Stimulated activated CD4-positive, alpha-beta T cell treated with anti-CD3 and anti-CD28 coated beads, TNF-alpha, amount 100 ng/mL, for 24 hours (primary cell): ENCODE measurements around the gene SYT17.

Experiments
- DNase-seq, 3 experiments: peaks; one replicate each; pipeline ENCODE4 v3.0.0-alpha.2; 2020; ENCODE audit warnings: low read depth in 3 of 3

SYT17 gene

DNA sequence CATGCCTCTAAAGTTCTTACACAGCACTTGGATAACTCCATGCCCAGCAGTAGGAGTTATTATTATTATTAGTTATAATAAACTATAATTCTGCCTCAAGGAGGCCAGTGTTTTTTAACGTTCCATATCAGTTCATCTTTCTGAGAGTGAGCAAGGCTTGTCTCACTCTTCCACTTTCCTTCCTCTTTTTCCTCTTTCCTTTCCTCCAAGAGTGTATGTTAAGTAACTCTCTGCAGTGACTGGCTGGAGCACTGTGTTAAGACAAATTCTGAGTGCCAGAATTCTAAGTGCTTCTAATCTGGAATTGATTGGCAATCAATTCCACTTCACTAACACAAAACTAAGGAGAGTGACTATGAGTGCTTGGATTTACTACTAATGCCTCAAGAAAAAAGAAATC, 133.9 kb downstream of the SYT17 start:
- DNase-seq: no peak

DNA sequence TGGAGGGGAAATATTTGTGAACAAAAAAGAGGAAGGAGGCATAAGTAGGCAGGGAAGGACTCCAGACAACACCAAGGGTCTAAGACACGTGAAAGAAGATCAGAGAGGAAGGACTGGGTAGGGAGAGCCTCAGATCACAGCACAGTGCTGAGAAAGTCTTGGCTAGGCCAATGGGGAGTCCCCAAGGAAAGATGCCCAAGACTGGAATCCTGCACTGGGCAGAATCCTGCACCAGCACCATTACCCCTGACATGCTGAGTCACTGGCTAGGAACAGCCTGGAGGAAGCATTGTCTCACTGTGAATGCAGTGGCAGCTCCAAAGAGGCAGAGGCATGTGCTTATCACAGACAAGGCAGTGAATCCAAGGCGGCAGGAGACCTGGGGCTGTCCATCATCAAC, 136.7 kb downstream of the SYT17 start:
- DNase-seq: no peak

DNA sequence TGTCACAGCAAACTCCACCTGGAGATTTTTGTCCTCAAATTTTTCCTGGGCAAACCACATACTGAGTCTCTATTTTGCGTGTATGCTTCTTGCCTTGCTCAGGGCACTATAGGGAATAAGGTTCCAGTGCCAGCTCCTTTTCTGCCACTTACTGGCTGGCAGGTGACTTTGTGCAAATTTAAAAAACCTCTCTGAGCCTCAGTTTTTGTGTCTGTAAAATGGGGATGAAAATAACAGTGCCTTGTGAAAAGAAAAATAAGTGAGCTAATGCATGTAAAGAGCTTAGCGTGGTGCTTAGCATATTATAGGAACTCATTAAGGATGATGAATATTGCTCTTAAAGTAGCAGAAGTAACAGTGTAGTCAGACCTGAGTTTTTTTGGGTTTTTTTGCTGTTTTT, 137.4 kb downstream of the SYT17 start:
- DNase-seq: no peak

DNA sequence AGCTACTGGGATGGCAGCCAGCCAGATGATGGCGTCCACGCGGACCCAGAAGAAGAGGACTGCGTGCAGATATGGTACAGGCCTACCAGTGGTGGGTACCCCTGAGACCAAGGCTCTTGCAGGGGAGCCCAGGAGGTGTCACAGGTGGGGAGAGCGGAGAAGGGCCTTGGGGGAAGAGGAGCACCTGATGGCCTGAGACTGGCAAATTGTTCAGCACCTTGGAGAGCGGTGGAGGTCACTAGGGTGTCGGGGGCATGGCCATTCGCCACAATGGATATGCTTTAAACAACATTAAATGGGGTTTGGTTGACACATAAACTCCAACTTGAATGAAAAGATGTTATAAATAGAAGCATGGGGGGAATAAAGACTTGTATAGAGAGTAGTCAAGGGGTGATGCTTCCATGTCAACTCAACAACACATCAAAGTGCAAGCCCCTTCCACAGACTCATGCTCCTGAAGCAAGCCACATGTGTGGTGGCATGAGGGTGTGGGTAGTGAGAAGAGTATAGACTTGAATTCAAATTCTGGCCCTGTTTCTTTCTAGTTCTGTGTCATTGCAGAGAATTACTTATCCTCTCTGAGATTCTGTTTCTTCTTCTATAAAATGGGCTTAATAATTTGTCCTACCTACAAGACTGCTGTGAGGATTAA, 139.7 kb downstream of the SYT17 start:
- DNase-seq: no peak

GRCh38 chr16:19308392-19308791, 140.4 kb downstream of the SYT17 start:
- no peak for DNase-seq

- no peak for DNase-seq
Measured at GRCh38 chr16:19309178-19309577, 141.1 kb downstream of the SYT17 start.

GRCh38 chr16:19314718-19315425, 146.8 kb downstream of the SYT17 start:
- no peak for DNase-seq

- no peak for DNase-seq
Measured at GRCh38 chr16:19315889-19316433, 147.9 kb downstream of the SYT17 start.

GRCh38 chr16:19316846-19317245, 148.8 kb downstream of the SYT17 start:
- DNase-seq: no peak
